AG09309 (cell line): ENCODE measurements around the gene ATRN.
"Not testable (repeated sequence)": the region's sequence is repeated elsewhere in the genome, so short reads cannot be mapped to it uniquely, and the experiment has no call there.

Experiments used
- DNase-seq: peaks from one replicate; pipeline ENCODE4 v3.0.0-alpha.2; 2010; ENCODE audit warnings: low read depth
- H3K4me3 ChIP-seq: 2 replicates; pipeline ENCODE4 v1.5.1; 2011; ENCODE audit warnings: mild to moderate bottlenecking, low read depth, low read length, moderate library complexity; ENCODE audit not compliant: control insufficient read depth
- CTCF ChIP-seq: IDR thresholded peaks from 2 replicates; pipeline ENCODE4 v1.5.1; 2011; ENCODE audit warnings: mild to moderate bottlenecking, low read depth, low read length, inconsistent platforms; ENCODE audit not compliant: insufficient read depth, control insufficient read depth; ENCODE audit errors: missing control alignments

Gene ATRN

GRCh38 chr20:3613821-3614440 is 143.1 kb downstream of the ATRN start:
- TF ChIP-seq CTCF: no peak
- no peak for DNase-seq
- H3K4me3 ChIP-seq: peak overlapping the region; percentile 27

- no peak for TF ChIP-seq CTCF
- DNase-seq: no peak
- H3K4me3 ChIP-seq: peak overlapping the region; percentile 27; the same call in 1 of the 2 replicates
Measured at GRCh38 chr20:3614466-3614865, 143.6 kb downstream of the ATRN start.

- not testable (repeated sequence) for DNase-seq, H3K4me3 ChIP-seq
Measured at GRCh38 chr20:3615171-3615840, 144.5 kb downstream of the ATRN start.

GRCh38 chr20:3616250-3616649 is 145.4 kb downstream of the ATRN start:
- DNase-seq: no peak
- TF ChIP-seq CTCF: no peak
- no peak overlapping the region for H3K4me3 ChIP-seq

- DNase-seq: no peak
Measured at GRCh38 chr20:3621111-3621510, 150.3 kb downstream of the ATRN start.

GRCh38 chr20:3622406-3622805 is 151.6 kb downstream of the ATRN start:
- DNase-seq: no peak
- no peak overlapping the region for H3K4me3 ChIP-seq
- no peak for TF ChIP-seq CTCF

More at GRCh38 chr20:3621111-3621510, 150.3 kb downstream of the ATRN start:
- H3K4me3 ChIP-seq: no peak overlapping the region
- TF ChIP-seq CTCF: no peak

GRCh38 chr20:3627476-3627875 is 156.7 kb downstream of the ATRN start:
- no peak for TF ChIP-seq CTCF
- DNase-seq: no peak
- no peak overlapping the region for H3K4me3 ChIP-seq
